ENCODE data around the gene LRRC8D. TPM values are rescaled to one million over a fixed set of nuclear protein-coding genes. Genes with fewer than 3 reads are reported as not detected.

LRRC8D gene
- total and polyA plus RNA-seq, 4 donors: 7.1 to 17.4 (median 14.4) TPM

- no peak for TF ChIP-seq MAX (IDR thresholded peaks at IDR 0.05)
- TF ChIP-seq TAF1 (conservative IDR thresholded peaks at IDR 0.05): no peak
Observed at GRCh38 chr1:89873770-89874169, 52.9 kb downstream of the LRRC8D start (continued).

GRCh38 chr1:89876463-89876862, 55.6 kb downstream of the LRRC8D start:
- Histone ChIP-seq H3K36me3 (ENCODE audit: control insufficient read depth in 4 of 4, insufficient read depth in 3 of 4, low read depth in 1 of 4, low read length in 3 of 4) (no peaks in the 10 kb centered on the region), H3K4me1 (ENCODE audit: control insufficient read depth in 4 of 4, insufficient read depth in 4 of 4, low read length in 3 of 4) (peaks cover 4 to 20% (median 5%) of the 10 kb centered on the region in 4 donors), H3K9ac (ENCODE audit: low read depth in 1 of 2, low read length in 2 of 2) (no peak overlapping the region), H3K4me3 (ENCODE audit: low read depth in 1 of 3, low read length in 3 of 3) (no peak overlapping the region), H3K27ac (ENCODE audit: low read depth in 1 of 2, low read length in 2 of 2) (no peak overlapping the region), H3K27me3 (ENCODE audit: control insufficient read depth in 4 of 4, insufficient read depth in 4 of 4, low read length in 3 of 4) (no peaks in the 10 kb centered on the region), H3K9me3 (ENCODE audit: control insufficient read depth in 4 of 4, low read length in 3 of 4) (no peaks in the 10 kb centered on the region)
- 86% methylated on average over 3 of the region's 3 CpGs for WGBS
- TF ChIP-seq FOXA2 (IDR thresholded peaks at IDR 0.05) (no peak), HNF4A (conservative IDR thresholded peaks at IDR 0.05) (no peak), TAF1 (conservative IDR thresholded peaks at IDR 0.05) (no peak), RXRA (IDR thresholded peaks at IDR 0.05) (no peak), REST (IDR thresholded peaks at IDR 0.05) (no peak), FOXA1 (IDR thresholded peaks at IDR 0.05) (no peak), GABPA (IDR thresholded peaks at IDR 0.05 in 1 of 2, conservative IDR thresholded peaks at IDR 0.05 in 1 of 2) (no peak), JUND (IDR thresholded peaks at IDR 0.05) (no peak), SP1 (IDR thresholded peaks at IDR 0.05) (no peak), EGR1 (IDR thresholded peaks at IDR 0.05; ENCODE audit: low read depth in 2 of 2) (no peak)
- DNase-seq (ENCODE audit: low spot score): no peak

- peaks cover 0 to 1% (median 0%) of the 10 kb centered on the region in 4 donors for H3K36me3 ChIP-seq (ENCODE audit: control insufficient read depth in 4 of 4, insufficient read depth in 3 of 4, low read depth in 1 of 4, low read length in 3 of 4)
- H3K27ac ChIP-seq (ENCODE audit: low read depth in 1 of 2, low read length in 2 of 2): no peak overlapping the region
- TF ChIP-seq CTCF (IDR thresholded peaks at IDR 0.05; ENCODE audit: low read depth, low read length, missing input control): no peak
- no peak overlapping the region for H3K4me3 ChIP-seq (ENCODE audit: low read depth in 1 of 3, low read length in 3 of 3)
- H3K9ac ChIP-seq (ENCODE audit: low read depth in 1 of 2, low read length in 2 of 2): no peak overlapping the region
- no peak for DNase-seq (ENCODE audit: low spot score)
- no peaks in the 10 kb centered on the region for H3K27me3 ChIP-seq (ENCODE audit: control insufficient read depth in 4 of 4, insufficient read depth in 4 of 4, low read length in 3 of 4)
- H3K9me3 ChIP-seq (ENCODE audit: control insufficient read depth in 4 of 4, low read length in 3 of 4): no peaks in the 10 kb centered on the region
- peaks cover 0 to 11% (median 8%) of the 10 kb centered on the region in 4 donors for H3K4me1 ChIP-seq (ENCODE audit: control insufficient read depth in 4 of 4, insufficient read depth in 4 of 4, low read length in 3 of 4)
- WGBS: 74% methylated on average over 2 of the region's 2 CpGs
Observed at GRCh38 chr1:89877756-89878155, 56.9 kb downstream of the LRRC8D start.

Measured in liver (tissue), 9 donors.